Small intestine (tissue), 7 donors: ENCODE measurements around the gene CD53. TPM values are rescaled to one million over a fixed set of nuclear protein-coding genes. Genes with fewer than 3 reads are reported as not detected.
A peak's percentile ranks its signal among the peaks of the same experiment; 100 is the strongest.
"Not testable (repeated sequence)": the region's sequence is repeated elsewhere in the genome, so short reads cannot be mapped to it uniquely, and the experiment has no call there.

ENCODE experiments used
- DNase-seq, 2 donors: peaks; one replicate each; pipeline versions ENCODE4 v3.0.0 to v3.0.0-alpha.2; 2013
- FAIRE-seq: peaks from 2 replicates; lab custom pipeline; 2012; peaks lifted over from hg19 to GRCh38; lab: Jason Lieb, UNC
- H3K27ac ChIP-seq, 3 donors: one replicate each; pipeline ENCODE4 v1.5.1; 2013; ENCODE audit warnings: low read length in 2 of 3, mild to moderate bottlenecking in 2 of 3, control low read depth in 1 of 3, inconsistent platforms in 1 of 3, low read depth in 1 of 3, moderate library complexity in 1 of 3
- H3K27me3 ChIP-seq, 3 donors: one replicate each; pipeline ENCODE4 v1.6.1; 2013; ENCODE audit warnings: low read length in 3 of 3, inconsistent platforms in 1 of 3; ENCODE audit not compliant: control insufficient read depth in 3 of 3, insufficient read depth in 3 of 3
- H3K36me3 ChIP-seq, 3 donors: one replicate each; pipeline ENCODE4 v1.6.1; 2013; ENCODE audit warnings: low read length in 3 of 3, inconsistent platforms in 1 of 3, low read depth in 1 of 3, mild to moderate bottlenecking in 1 of 3, moderate library complexity in 1 of 3; ENCODE audit not compliant: control insufficient read depth in 3 of 3, insufficient read depth in 2 of 3
- H3K4me1 ChIP-seq, 3 donors: one replicate each; pipeline ENCODE4 v1.6.1; 2013; ENCODE audit warnings: low read length in 2 of 3, inconsistent platforms in 1 of 3, low read depth in 1 of 3, mild to moderate bottlenecking in 1 of 3, moderate library complexity in 1 of 3; ENCODE audit not compliant: control insufficient read depth in 3 of 3, insufficient read depth in 2 of 3
- H3K4me3 ChIP-seq, 3 donors: one replicate each; pipeline ENCODE4 v1.5.1; 2013; ENCODE audit warnings: low read length in 3 of 3, control low read depth in 1 of 3, inconsistent platforms in 1 of 3, low read depth in 1 of 3, mild to moderate bottlenecking in 1 of 3, moderate library complexity in 1 of 3
- H3K9me3 ChIP-seq, 2 donors: one replicate each; pipeline ENCODE4 v1.6.1; 2013; ENCODE audit warnings: low read depth in 1 of 2, low read length in 1 of 2; ENCODE audit not compliant: control insufficient read depth in 2 of 2, insufficient read depth in 1 of 2
- WGBS, 3 donors: extraction: QIAGEN DNeasy Blood & Tissue Kit; methylation state at CpG; one replicate each; pipeline ENCODE4 v1.1.7; 2013; 5-methylcytosine and 5-hydroxymethylcytosine counted together
- polyA plus RNA-seq, 4 donors: library from polyadenylated mRNA; stranded (reverse) in 3 of 4; unstranded in 1 of 4; fragments of 200-250 nt in 3 of 4; fragments of 120-200 nt in 1 of 4; gene quantifications; one replicate each; pipeline versions ENCODE4 v1.2.1 to v1.2.3, GENCODE V29; 2013
- donor health status: healthy with polysubstance abuse.
- donor health status: control.
- donor health status: control.
- donor health status: Bipolar disorder and iron deficiency.
- donor health status: healthy.

Gene CD53
- polyA plus RNA-seq, 4 donors = 9.6 to 35.8 (median 18.1) TPM

DNA sequence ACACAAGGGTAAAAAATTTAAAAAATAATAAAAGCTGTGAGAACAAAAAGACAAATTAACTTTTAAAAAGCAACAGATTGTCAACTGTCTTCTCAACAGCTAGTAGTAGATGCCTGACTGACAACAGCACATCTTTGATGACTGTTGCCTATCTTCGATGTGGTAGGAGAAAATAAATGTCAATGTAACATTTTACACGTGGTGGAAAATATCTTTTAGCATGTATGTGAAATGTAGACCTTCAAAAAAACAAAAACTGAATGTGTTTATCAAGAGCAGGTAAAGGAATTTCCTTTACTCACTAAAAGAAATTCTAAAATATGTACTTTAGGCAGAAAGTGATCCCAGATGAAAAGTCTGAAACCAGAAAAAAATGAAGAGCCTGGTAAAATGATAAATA is 42.9 kb downstream of the CD53 start:
- WGBS, 3 donors = 71 to 82% (median 73%) methylated on average over 2 of the region's 2 CpGs
- Histone ChIP-seq H3K36me3 (no peaks in the 10 kb centered on the region), H3K27me3 (no peaks in the 10 kb centered on the region), H3K27ac (no peak overlapping the region), H3K4me1 (no peaks in the 10 kb centered on the region), H3K4me3 (no peak overlapping the region), H3K9me3 (no peaks in the 10 kb centered on the region)
- DNase-seq (no peak), FAIRE-seq (no peak)

DNA sequence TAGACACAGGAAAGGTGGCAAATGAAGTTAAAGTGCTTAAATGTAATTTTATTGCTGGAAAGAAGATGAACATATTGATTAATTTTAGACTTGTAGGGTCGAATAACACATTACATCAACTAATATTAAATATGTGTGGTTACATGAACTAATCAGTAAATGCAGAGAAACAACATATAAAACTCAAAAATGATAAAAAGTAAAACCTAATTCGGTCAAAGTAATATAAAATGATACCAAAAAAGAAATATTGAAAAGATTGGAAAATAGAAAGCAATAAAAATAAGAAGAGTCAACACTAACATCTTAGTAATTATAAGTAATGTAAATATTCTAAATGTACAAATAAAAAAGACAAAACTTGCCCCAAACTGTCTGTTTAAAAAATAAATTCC is 43.3 kb downstream of the CD53 start:
- Histone ChIP-seq H3K27ac (no peak overlapping the region), H3K4me1 (no peaks in the 10 kb centered on the region), H3K27me3 (no peaks in the 10 kb centered on the region), H3K9me3 (no peaks in the 10 kb centered on the region), H3K4me3 (no peak overlapping the region), H3K36me3 (no peaks in the 10 kb centered on the region)
- peak; percentile 87 for FAIRE-seq
- WGBS, 3 donors = 74 to 83% (median 78%) methylated on average over 2 of the region's 2 CpGs
- DNase-seq = no peak

DNA sequence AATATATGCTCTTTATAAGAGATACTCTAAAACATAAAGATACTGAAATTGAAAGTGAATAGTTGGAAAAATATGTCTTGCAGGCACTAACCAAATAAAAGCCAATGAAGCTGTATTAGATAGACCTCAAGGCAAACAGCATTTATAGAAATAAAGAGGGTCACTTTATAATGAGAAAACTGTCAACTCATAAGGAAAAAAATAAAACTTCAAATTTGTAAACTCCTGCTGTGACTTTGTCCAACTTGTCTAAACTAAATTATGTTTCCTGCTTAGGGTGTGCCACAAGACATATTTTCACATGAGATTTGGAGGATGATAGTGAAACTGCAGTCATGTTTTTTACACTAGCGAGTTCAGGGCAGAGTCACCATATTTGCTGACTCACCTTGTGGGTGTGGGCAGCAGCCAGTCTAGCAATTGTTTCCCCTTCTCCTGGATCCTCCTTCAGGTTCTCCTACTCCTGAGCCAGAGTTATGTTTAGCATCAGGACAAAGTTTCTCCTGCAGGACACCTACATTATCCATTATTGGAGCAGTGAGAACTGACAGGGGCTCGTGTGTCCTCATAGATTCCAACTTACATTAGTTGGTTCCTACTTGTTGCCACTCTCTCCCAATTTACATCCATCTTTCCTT is 43.8 kb downstream of the CD53 start:
- 16 to 27% (median 20%) methylated on average over 2 of the region's 2 CpGs for WGBS, 3 donors
- peak in 1 of 2 donors; percentile 17 for DNase-seq
- FAIRE-seq = no peak
- no peak overlapping the region for H3K4me3 ChIP-seq
- H3K27me3 ChIP-seq = no peaks in the 10 kb centered on the region
- H3K9me3 ChIP-seq = no peaks in the 10 kb centered on the region
- H3K27ac ChIP-seq = no peak overlapping the region
- no peaks in the 10 kb centered on the region for H3K36me3 ChIP-seq
- no peaks in the 10 kb centered on the region for H3K4me1 ChIP-seq

DNA sequence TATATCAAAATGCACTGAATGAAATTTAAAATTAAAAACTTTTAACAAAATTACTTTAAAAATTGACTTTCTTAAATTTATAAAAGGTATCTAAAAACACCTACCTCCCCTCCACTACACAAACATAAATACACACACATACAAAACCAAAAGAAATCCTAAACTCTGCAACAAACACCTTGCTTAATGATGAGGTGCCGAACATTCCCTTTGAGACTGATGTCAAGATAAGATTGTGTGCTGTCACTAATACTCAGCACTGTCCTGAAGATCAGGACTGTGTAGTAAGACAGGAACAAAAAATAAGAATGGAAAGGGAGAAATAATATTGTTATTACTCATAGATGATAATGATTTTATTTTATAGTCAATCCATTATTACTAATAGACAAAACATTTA is 45.1 kb downstream of the CD53 start:
- no peaks in the 10 kb centered on the region for H3K9me3 ChIP-seq
- H3K4me3 ChIP-seq = no peak overlapping the region
- 76 to 83% (median 77%) methylated on average over 1 of the region's 1 CpG for WGBS, 3 donors
- DNase-seq (no peak), FAIRE-seq (peak; percentile 81)
- no peaks in the 10 kb centered on the region for H3K36me3 ChIP-seq
- H3K4me1 ChIP-seq = no peaks in the 10 kb centered on the region
- no peak overlapping the region for H3K27ac ChIP-seq
- no peaks in the 10 kb centered on the region for H3K27me3 ChIP-seq

DNA sequence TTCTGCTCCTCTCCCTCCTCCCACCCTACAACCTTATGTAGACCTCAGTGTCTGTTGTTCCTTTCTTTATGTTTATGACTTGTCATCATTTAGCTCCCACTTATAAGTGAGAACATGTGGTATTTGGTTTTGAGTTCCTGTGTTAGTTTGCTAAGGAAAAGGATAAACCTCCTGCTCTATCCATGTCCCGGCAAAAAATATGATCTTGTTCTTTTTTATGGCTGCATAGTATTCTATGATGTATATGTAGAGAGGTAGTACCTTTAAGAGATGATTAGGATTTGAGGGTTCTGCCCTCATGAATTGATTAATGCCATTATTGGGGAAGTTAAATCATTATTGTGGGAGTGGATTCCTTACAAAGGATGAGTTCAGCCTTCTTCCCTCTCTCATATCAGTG is 49.0 kb downstream of the CD53 start:
- 94 to 100% (median 94%) methylated on average over 1 of the region's 1 CpG for WGBS, 3 donors
- H3K4me1 ChIP-seq = no peaks in the 10 kb centered on the region
- no peak overlapping the region for H3K27ac ChIP-seq
- no peaks in the 10 kb centered on the region for H3K36me3 ChIP-seq
- FAIRE-seq (no peak), DNase-seq (no peak)
- no peak overlapping the region for H3K4me3 ChIP-seq
- H3K27me3 ChIP-seq = no peaks in the 10 kb centered on the region
- no peaks in the 10 kb centered on the region for H3K9me3 ChIP-seq

DNA sequence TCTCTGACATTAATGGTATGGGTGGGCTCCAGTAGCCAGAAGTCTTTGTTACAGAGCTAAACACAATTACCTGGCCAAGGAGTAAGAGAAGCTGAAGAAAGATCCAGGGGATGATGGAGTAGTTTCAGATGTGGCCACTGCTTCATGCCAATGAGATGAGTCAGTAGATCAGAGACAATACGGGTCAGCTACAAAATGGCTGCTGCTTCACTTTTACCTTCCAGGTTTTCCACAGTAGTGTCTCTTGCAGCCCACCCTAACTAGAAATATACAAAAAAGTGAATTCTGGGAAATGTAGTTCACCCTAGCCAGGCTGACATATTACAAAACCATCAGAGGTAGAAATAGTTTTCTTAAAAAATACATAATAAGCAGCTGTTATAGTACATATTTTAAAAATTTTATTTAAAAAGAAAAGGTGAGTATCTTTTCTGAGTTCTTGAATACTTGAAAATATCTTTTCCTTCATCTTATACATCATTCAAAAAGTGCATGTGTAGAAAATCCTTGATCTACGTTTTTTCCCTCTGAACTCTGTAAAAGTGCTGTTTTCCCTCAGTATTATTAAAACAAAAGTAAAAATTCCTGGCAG is 54.6 kb downstream of the CD53 start:
- FAIRE-seq (no peak), DNase-seq (no peak)
- Histone ChIP-seq H3K36me3 (no peaks in the 10 kb centered on the region), H3K4me1 (no peaks in the 10 kb centered on the region), H3K27me3 (no peaks in the 10 kb centered on the region), H3K27ac (no peak overlapping the region), H3K9me3 (peaks cover 0 to 1% of the 10 kb centered on the region in 2 donors), H3K4me3 (no peak overlapping the region)
- 63 to 72% (median 68%) methylated on average over 2 of the region's 2 CpGs for WGBS, 3 donors

DNA sequence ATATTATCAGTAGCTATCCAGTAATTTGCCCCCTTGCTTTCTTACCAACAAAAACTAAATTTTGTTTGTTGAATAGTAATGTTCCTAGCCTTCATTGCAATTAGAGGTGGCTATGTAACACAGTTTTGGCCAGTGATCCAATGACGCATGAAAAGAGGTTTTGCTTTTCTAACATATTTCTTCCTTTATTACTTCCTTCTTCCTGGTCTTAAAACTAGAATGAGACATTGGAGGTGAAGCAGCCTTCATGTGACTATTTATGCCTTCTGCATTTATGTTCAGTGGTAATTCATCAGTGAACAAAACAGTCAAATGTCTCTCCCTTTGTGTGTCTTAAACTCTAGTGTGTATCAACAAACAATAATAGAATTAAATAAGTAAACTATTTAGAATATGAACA is 55.2 kb downstream of the CD53 start:
- Histone ChIP-seq H3K27me3 (no peaks in the 10 kb centered on the region), H3K9me3 (peaks cover 0 to 1% of the 10 kb centered on the region in 2 donors), H3K36me3 (no peaks in the 10 kb centered on the region), H3K27ac (no peak overlapping the region), H3K4me3 (no peak overlapping the region), H3K4me1 (no peaks in the 10 kb centered on the region)
- DNase-seq (no peak), FAIRE-seq (no peak)
- WGBS, 3 donors = 34 to 73% (median 48%) methylated on average over 1 of the region's 1 CpG

DNA sequence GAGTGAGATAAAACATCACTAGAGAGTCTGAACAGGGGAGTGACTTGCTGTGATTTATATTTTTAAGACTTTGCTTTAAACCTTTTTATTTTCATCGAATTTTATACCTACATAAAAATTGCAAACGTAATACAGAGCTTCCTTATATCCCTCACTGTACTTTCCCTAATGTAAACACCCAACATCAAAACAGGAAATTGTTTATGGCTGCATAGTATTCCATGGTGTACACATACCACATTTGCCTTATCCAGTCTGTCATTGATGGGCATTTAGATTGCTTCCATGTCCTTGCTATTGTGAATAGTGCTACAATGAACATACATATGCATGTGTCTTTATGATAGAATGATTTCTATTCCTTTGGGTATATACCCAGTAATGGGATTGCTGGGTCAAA is 56.0 kb downstream of the CD53 start:
- FAIRE-seq (no peak), DNase-seq (no peak)
- Histone ChIP-seq H3K27ac (no peak overlapping the region), H3K27me3 (no peaks in the 10 kb centered on the region), H3K36me3 (no peaks in the 10 kb centered on the region), H3K9me3 (peaks cover 1 to 7% of the 10 kb centered on the region in 2 donors), H3K4me1 (no peaks in the 10 kb centered on the region), H3K4me3 (no peak overlapping the region)
- 39 to 74% (median 42%) methylated on average over 2 of the region's 2 CpGs for WGBS, 3 donors

DNA sequence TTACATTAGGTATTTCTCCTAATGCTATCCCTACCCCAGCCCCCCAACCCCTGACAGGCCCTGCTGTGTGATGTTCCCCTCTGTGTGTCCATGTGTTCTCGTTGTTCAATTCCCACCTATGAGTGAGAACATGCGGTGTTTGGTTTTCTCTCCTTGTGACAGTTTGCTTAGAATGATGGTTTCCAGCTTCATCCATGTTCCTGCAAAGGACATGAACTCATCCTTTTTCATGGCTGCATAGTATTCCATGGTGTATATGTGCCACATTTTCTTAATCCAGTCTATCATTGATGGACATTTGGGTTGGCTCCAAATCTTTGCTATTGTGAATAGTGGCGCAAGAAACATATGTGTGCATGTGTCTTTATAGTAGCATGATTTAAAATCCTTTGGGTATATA is 58.1 kb downstream of the CD53 start:
- H3K27me3 ChIP-seq, H3K4me3 ChIP-seq, DNase-seq, H3K9me3 ChIP-seq, H3K36me3 ChIP-seq, H3K4me1 ChIP-seq, H3K27ac ChIP-seq, FAIRE-seq: not testable (repeated sequence)
- WGBS, 3 donors = 84 to 96% (median 86%) methylated on average over 3 of the region's 3 CpGs
